Keratinocyte (primary cell): Measurements from ENCODE around the gene NLGN4Y. TPM values are rescaled to one million over a fixed set of nuclear protein-coding genes. Genes with fewer than 3 reads are reported as not detected.

ENCODE experiments used
- DNase-seq: peaks from one replicate; pipeline ENCODE4 v3.0.0-alpha.2; 2011; ENCODE audit warnings: low read depth, missing footprints, low spot score
- FAIRE-seq: peaks from 2 replicates; lab custom pipeline; 2011; peaks lifted over from hg19 to GRCh38; lab: Jason Lieb, UNC
- H2AFZ ChIP-seq: 2 replicates; pipeline ENCODE4 v1.6.0; 2012; ENCODE audit warnings: low read length, control low read depth, inconsistent platforms; ENCODE audit not compliant: control insufficient read depth
- H3K27ac ChIP-seq: 2 replicates; pipeline ENCODE4 v1.5.1; 2011; ENCODE audit warnings: low read length; ENCODE audit not compliant: control insufficient read depth, insufficient read depth
- H3K27me3 ChIP-seq: 3 replicates; pipeline ENCODE4 v1.6.0; 2011; ENCODE audit warnings: low read length; ENCODE audit not compliant: control insufficient read depth, insufficient read depth; ENCODE audit errors: extremely low read depth
- H3K36me3 ChIP-seq, 2 experiments: 2 replicates in 1 of 2; 3 replicates in 1 of 2; pipeline ENCODE4 v1.5.1; 2011; ENCODE audit warnings: low read length in 2 of 2, mild to moderate bottlenecking in 1 of 2; ENCODE audit not compliant: control insufficient read depth in 2 of 2, insufficient read depth in 2 of 2; ENCODE audit errors: extremely low read depth in 1 of 2
- H3K4me1 ChIP-seq: 3 replicates; pipeline ENCODE4 v1.5.1; 2011; ENCODE audit warnings: low read length; ENCODE audit not compliant: control insufficient read depth, insufficient read depth; ENCODE audit errors: extremely low read depth
- H3K4me2 ChIP-seq: 3 replicates; pipeline ENCODE4 v1.6.0; 2011; ENCODE audit warnings: low read depth, low read length; ENCODE audit not compliant: control insufficient read depth, insufficient read depth; ENCODE audit errors: extremely low read depth
- H3K4me3 ChIP-seq, 3 experiments: fragments of 200-600 bp in 1 of 3; sonication (generic) in 1 of 3; 2 replicates in 2 of 3; 3 replicates in 1 of 3; pipeline ENCODE4 v1.5.1; 2011 to 2016; ENCODE audit warnings: low read length in 3 of 3, mild to moderate bottlenecking in 3 of 3, control low read depth in 2 of 3, inconsistent platforms in 1 of 3, low read depth in 1 of 3, mixed read lengths in 1 of 3, mixed run types in 1 of 3, moderate library complexity in 1 of 3; ENCODE audit not compliant: control insufficient read depth in 2 of 3, insufficient read depth in 2 of 3; ENCODE audit errors: extremely low read depth in 1 of 3
- H3K79me2 ChIP-seq: 2 replicates; pipeline ENCODE4 v1.6.0; 2012; ENCODE audit warnings: low read length; ENCODE audit not compliant: control insufficient read depth, insufficient read depth
- H3K9ac ChIP-seq: 3 replicates; pipeline ENCODE4 v1.6.0; 2011; ENCODE audit warnings: low read length; ENCODE audit not compliant: control insufficient read depth, insufficient read depth; ENCODE audit errors: extremely low read depth
- H3K9me1 ChIP-seq: 3 replicates; pipeline ENCODE4 v1.6.0; 2011; ENCODE audit warnings: low read length; ENCODE audit not compliant: control insufficient read depth, insufficient read depth; ENCODE audit errors: extremely low read depth
- H3K9me3 ChIP-seq: 2 replicates; pipeline ENCODE4 v1.5.1; 2012; ENCODE audit warnings: low read depth, low read length; ENCODE audit not compliant: control insufficient read depth
- H4K20me1 ChIP-seq: 3 replicates; pipeline ENCODE4 v1.6.0; 2011; ENCODE audit warnings: low read length; ENCODE audit not compliant: control insufficient read depth, insufficient read depth; ENCODE audit errors: extremely low read depth
- CTCF ChIP-seq, 3 experiments: IDR thresholded peaks in 1 of 3; conservative IDR thresholded peaks in 1 of 3; optimal IDR thresholded peaks in 1 of 3; 2 replicates in 2 of 3; 3 replicates in 1 of 3; pipeline versions ENCODE3 to v1.5.1; 2011; ENCODE audit warnings: low read length in 3 of 3, mild to moderate bottlenecking in 3 of 3, moderate library complexity in 2 of 3, control low read depth in 1 of 3, inconsistent platforms in 1 of 3; ENCODE audit not compliant: insufficient read depth in 2 of 3; ENCODE audit errors: extremely low read depth in 1 of 3
- EZH2 ChIP-seq: IDR thresholded peaks from one replicate; pipeline ENCODE4 v1.6.1; 2012; ENCODE audit warnings: inconsistent platforms, mild to moderate bottlenecking, low read length, moderate library complexity
- dilution Hi-C: fragments of 300-500 bp; cut with MboI; formaldehyde crosslinking; loops from one replicate; pipeline ENCODE4 v1.7.0; 2020; ENCODE audit warnings: low sequenced_read_pairs; ENCODE audit not compliant: extremely low pct_ligation_motif_present
- polyA plus RNA-seq, 5 experiments: library from polyadenylated mRNA; depleted of rRNA in 3 of 5; stranded (reverse) in 3 of 5; stranded (forward) in 1 of 5; unstranded in 1 of 5; fragments of >200 nt; gene quantifications; 1 replicate in 1 of 5; 2 replicates in 3 of 5; 3 replicates in 1 of 5; pipeline versions ENCODE4 v1.2.1 to v1.2.3, GENCODE V29; 2011 to 2012; ENCODE audit warnings: missing spikeins in 2 of 5, low read depth in 1 of 5, low replicate concordance in 1 of 5

NLGN4Y gene
- polyA plus RNA-seq, 1 donor (not counting 4 experiments of a cell fraction or from before 2014, with no cell fraction given) = not detected

DNA sequence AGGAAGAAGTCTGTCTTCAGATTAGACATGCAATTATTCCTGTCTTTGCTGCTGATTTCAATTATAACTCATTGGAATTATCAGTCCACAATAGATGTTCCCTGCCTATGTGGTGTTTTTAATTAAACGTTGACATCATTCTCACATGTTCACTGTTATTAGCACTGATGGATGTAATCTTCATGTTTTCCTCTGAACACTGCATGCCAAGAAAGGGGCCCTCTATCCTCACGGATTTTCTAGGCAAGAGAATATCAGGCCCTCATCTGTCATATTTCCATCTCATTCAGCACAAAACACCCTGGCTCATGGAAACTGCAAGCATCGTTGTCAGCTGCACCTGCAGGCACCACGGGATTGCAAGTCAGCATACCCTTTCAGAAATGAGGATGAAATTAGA lies 224.0 kb downstream of the NLGN4Y start:
- Histone ChIP-seq H3K9ac (no peak overlapping the region), H3K9me3 (no peaks in the 10 kb centered on the region), H3K79me2 (no peaks in the 10 kb centered on the region), H3K27me3 (no peaks in the 10 kb centered on the region), H2AFZ (no peak overlapping the region), H3K4me2 (no peak overlapping the region), H4K20me1 (no peaks in the 10 kb centered on the region), H3K9me1 (no peaks in the 10 kb centered on the region), H3K4me1 (no peaks in the 10 kb centered on the region), H3K4me3 (no peak overlapping the region), H3K36me3 (no peaks in the 10 kb centered on the region), H3K27ac (no peak overlapping the region)
- TF ChIP-seq CTCF (optimal IDR thresholded peaks at IDR 0.05 in 1 of 3, IDR thresholded peaks at IDR 0.05 in 1 of 3, conservative IDR thresholded peaks at IDR 0.05 in 1 of 3; ENCODE audit: extremely low read depth in 1 of 3, insufficient read depth in 2 of 3, low read length in 3 of 3) = no peak
- TF ChIP-seq EZH2 = no peak
- dilution Hi-C loops = no loop called here
- DNase-seq (no peak), FAIRE-seq (no peak)

DNA sequence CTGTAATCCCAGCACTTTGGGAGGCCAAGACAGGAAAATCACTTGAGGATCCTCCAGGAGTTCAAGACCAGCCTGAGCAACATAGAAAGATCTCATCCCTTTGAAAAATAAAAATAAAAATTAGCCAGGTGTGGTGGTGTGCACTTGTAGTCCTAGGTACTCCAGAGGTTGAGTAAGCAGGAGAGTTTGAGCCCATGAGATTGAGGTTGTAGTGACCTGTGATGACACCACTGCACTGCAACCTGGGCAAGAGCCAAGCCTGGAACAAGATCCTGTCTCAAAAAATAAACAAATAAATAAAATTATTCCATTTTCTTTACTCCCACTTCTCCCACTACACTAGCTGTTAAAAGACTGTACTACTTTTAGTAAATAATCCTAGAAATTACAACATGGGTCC lies 231.2 kb downstream of the NLGN4Y start:
- Histone ChIP-seq H3K9ac (no peak overlapping the region), H3K9me1 (no peaks in the 10 kb centered on the region), H4K20me1 (no peaks in the 10 kb centered on the region), H3K36me3 (no peaks in the 10 kb centered on the region), H3K27ac (no peak overlapping the region), H3K4me3 (no peak overlapping the region), H3K79me2 (no peaks in the 10 kb centered on the region), H3K9me3 (no peaks in the 10 kb centered on the region), H3K4me1 (no peaks in the 10 kb centered on the region), H3K27me3 (no peaks in the 10 kb centered on the region), H3K4me2 (no peak overlapping the region), H2AFZ (no peak overlapping the region)
- TF ChIP-seq CTCF (optimal IDR thresholded peaks at IDR 0.05 in 1 of 3, IDR thresholded peaks at IDR 0.05 in 1 of 3, conservative IDR thresholded peaks at IDR 0.05 in 1 of 3; ENCODE audit: extremely low read depth in 1 of 3, insufficient read depth in 2 of 3, low read length in 3 of 3) = no peak
- no peak for TF ChIP-seq EZH2
- no peak for DNase-seq
- dilution Hi-C loops = no loop called here
- FAIRE-seq = no peak
